GM18505 (cell line): ENCODE results near the gene CABLES1.

ENCODE experiments used
- ATAC-seq: cut with Tn5 transposase; IDR thresholded peaks from one replicate; pipeline ENCODE4 v1.9.1; 2021; ENCODE audit not compliant: unreplicated experiment
- POLR2A ChIP-seq: IDR thresholded peaks from 4 replicates; pipeline ENCODE4 v1.6.1; 2011; ENCODE audit warnings: borderline replicate concordance; ENCODE audit not compliant: insufficient read depth, insufficient read length; ENCODE audit errors: extremely low read depth

The CABLES1 gene

DNA sequence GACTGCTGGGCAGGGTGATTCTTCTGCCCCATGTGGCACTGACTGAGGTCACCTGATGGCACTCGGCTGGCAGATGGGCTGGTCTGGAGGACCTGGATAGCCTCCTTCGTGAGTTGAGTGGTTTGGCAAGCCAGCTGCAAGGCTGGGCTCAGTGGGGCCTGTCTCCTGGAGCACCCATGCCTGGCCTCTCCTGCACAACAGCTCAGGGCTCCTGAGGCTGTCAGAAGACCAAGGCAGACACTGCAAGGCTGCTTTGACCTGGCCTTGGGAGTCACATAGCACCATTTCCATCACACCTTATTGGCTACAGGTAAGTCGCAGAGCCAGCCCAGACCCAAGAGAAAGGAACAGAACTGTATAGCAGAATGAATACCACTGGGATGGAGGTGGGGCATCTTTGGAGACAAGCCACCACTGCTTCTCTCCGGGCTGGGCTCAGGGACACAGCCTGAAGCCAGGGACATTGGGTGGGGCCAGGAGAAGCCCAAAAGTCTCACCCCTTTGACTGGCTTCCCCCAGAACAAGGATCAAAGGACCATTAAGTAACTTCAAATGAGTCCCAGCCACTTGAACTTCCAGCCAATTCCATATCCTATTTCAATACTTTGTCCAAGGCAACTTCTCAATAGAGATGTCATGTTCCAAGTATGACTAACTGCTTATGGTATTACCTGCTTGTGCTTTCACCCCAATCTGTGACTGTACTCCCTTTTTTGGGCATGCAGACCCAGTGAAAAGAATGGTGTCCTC lies 156.3 kb downstream of the CABLES1 start:
- no peak for ATAC-seq

DNA sequence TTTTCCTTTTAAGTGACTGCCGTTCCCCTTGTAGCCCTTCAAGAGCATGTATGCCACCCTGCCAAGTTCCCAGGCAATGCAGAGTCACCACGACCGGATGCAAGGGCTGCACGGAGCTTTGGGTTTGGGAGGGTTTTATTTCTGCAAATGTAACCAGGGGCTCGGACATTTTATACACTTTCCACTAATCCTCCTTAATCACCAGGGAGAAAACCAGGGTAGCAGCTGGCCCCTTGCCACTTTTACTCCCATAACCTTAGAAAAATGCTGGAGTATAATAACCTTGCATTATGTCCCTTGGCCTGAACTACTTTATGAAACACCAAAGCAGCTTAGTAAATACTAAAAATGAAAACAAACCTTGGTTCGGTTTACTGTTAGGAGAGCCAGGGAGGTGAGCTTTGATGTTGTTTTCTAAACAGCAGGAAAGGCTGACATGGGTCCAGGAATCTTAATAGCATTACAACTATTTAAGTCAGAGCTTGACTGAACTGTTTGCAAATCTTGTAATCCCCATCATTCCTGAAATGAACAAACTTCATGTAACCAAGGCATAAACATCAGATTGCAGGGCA lies 165.0 kb downstream of the CABLES1 start:
- no peak for TF ChIP-seq POLR2A
- ATAC-seq = no peak

More for the DNA sequence above, 156.3 kb downstream of the CABLES1 start:
- no peak for TF ChIP-seq POLR2A

DNA sequence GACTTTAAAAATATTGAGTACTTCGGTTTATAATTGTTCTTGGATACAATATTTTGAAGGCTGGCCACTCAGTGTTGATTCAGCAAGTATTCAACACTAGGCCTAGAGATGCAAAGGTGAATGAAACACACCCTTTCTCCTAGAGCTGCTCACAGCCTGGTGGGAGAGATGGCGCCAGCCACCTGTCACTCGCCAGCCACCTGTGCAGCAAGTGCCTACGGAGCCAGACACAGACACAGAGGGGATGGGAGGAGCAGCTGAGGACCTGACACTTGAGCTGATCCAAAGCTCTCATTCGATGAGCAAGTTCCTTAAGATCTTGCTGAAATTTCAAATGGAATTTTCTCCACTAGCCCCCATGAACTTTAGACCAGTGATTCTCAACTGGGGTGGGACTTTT lies 166.7 kb downstream of the CABLES1 start:
- ATAC-seq = no peak
- TF ChIP-seq POLR2A = no peak

DNA sequence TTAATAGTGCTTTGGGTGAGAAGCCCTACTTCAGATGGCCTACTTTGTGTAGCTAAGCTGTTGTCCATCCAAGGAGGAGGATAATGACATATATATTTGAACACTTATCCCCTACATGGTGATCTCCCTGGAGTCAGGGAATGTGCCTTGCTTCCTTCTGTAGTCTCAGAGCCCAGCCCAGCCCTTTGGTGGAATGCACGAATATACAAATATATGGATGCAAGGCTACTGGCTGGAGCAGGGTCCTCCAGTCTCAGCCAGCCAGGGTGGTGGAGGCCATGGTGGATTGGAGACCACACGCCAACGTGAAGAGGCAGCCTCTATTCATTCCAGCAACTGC lies 167.2 kb downstream of the CABLES1 start:
- ATAC-seq = no peak
- no peak for TF ChIP-seq POLR2A

DNA sequence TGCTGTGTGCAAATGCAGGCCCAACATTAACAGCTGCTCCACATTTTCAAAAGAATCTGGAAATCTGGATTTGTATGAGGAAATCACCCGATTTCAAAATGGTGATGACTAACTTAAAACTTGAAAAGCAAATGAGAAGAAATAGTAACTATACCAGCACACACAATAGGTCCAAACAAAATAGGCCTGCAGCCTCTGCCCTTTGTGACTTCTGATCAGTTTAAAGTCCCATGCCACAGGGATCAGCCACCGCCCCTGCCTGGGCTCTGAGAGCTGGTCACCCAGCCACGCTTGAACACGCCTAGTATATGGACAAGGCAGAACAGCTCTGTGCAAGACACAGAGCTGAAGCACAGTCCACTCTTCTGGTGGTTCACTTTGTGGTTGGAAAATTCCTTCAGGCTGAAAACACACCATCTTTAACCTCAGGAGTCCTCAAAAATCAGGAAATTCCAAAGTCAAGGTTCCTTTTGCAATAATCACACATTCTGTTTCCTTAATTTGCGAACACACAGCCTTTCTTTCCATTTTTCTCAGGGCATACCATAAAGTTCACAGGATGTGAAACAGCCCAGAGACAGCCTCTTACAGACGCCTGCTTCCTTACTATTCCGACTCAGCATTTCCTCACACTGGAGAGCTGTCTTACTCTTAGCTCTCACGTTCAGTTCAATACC lies 167.7 kb downstream of the CABLES1 start:
- no peak for TF ChIP-seq POLR2A
- no peak for ATAC-seq

DNA sequence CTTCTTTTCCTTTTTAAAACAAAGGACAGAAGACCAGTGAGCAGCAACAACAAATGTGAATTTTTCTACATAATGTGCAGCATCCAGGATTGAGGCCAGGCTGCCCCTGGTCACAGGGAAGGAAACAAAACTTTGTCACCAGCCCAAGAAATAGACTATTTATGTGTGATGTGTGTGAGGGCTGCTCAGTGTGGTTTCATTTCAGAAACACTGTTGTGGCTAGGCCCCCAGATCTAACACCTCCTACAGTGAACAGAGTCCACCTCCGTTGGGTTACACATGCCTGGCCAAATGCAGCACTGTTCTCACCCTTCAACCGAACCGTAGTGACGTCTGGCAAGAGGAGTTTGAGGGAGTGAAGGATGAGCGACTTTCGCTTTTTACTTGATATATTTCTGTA lies 171.5 kb downstream of the CABLES1 start:
- no peak for TF ChIP-seq POLR2A
- peak; percentile 69 for ATAC-seq

DNA sequence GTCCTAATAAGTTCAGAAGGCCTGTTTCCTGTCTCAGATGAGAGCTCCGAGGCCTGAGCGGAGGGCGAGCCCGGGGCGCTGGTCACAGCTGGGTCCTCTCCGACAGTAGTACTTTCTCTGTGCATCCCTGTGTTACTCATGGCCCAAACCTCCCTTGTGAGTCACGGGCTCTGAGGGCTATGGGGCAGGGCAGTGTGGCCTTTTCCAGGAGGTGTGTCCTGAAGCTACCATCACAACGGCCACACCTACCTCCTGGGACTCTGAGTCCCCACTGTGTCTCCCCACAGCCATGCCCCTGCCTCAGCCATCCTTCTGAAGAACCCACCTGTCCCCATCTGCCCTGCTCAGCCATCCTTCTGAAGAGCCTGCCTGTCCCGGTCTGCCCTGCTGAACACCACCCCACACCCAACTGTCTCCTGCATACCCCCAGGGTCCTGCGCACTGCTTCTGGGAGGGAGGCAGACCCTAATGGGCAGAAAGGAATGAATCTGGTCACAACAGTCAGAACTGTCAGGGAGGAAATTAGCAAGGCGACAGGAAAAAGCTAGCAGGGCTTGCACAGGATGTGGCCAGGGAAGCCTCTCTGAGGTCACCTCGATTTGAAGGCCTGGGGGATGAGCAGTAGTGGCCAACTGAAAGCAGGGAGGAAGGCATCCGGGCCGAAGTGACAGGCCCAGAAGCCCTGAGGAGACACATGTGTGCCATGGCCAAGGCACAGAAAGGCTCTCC lies 172.4 kb downstream of the CABLES1 start:
- no peak for ATAC-seq

More for the DNA sequence above, 172.4 kb downstream of the CABLES1 start:
- no peak for TF ChIP-seq POLR2A
